HL-60 (cell line): ENCODE results near the gene UGT1A4.

Source experiments
- DNase-seq, 2 experiments: peaks; one replicate each; pipeline ENCODE4 v3.0.0-alpha.2; 2010 to 2020; ENCODE audit warnings: low read depth in 1 of 2, low spot score in 1 of 2
- H3K27ac ChIP-seq: fragments of 250-450 bp; sonication (Bioruptor Pico); replicated peaks from 2 replicates; pipeline ENCODE4 v1.5.1; 2020; ENCODE audit warnings: mild to moderate bottlenecking, moderate library complexity
- H3K27me3 ChIP-seq: fragments of 250-450 bp; sonication (Bioruptor Pico); 2 replicates; pipeline ENCODE4 v1.5.1; 2021; ENCODE audit warnings: mild to moderate bottlenecking, moderate library complexity; ENCODE audit not compliant: insufficient read depth, poor library complexity, severe bottlenecking
- H3K4me3 ChIP-seq: replicated peaks from 2 replicates; pipeline ENCODE4 v1.5.1; 2011; ENCODE audit warnings: mild to moderate bottlenecking, control low read depth, low read length; ENCODE audit not compliant: insufficient read depth
- CTCF ChIP-seq: IDR thresholded peaks from one replicate; pipeline ENCODE4 v1.5.1; 2011; ENCODE audit warnings: low read length, control low read depth, inconsistent platforms; ENCODE audit not compliant: insufficient read depth
- GABPA ChIP-seq: IDR thresholded peaks from 2 replicates; pipeline ENCODE4 v1.6.1; 2012; ENCODE audit warnings: low read depth
- POLR2AphosphoS5 ChIP-seq: IDR thresholded peaks from 2 replicates; pipeline ENCODE4 v1.6.1; 2012; ENCODE audit warnings: low read depth
- REST ChIP-seq: IDR thresholded peaks from 2 replicates; pipeline ENCODE4 v1.6.1; 2012; ENCODE audit warnings: low read depth; ENCODE audit not compliant: insufficient replicate concordance
- SPI1 ChIP-seq: IDR thresholded peaks from 2 replicates; pipeline ENCODE4 v1.6.1; 2012; ENCODE audit warnings: low read depth, mild to moderate bottlenecking, borderline replicate concordance

Gene UGT1A4

GRCh38 chr2:233768076-233768475 lies 49.5 kb downstream of the UGT1A4 start:
- TF ChIP-seq POLR2AphosphoS5, result no peak
- TF ChIP-seq SPI1, result no peak
- no peak for TF ChIP-seq REST
- TF ChIP-seq GABPA, result no peak
- no peak overlapping the region for H3K4me3 ChIP-seq
- DNase-seq, result no peak
- no peaks in the 10 kb centered on the region for H3K27me3 ChIP-seq
- no peak overlapping the region for H3K27ac ChIP-seq

- Histone ChIP-seq H3K27me3 (no peaks in the 10 kb centered on the region), H3K27ac (no peak overlapping the region), H3K4me3 (no peak overlapping the region)
- no peak for TF ChIP-seq GABPA
- no peak for TF ChIP-seq SPI1
- no peak for TF ChIP-seq POLR2AphosphoS5
- no peak for TF ChIP-seq CTCF
- TF ChIP-seq REST, result no peak
- DNase-seq, result no peak
Measured at GRCh38 chr2:233769260-233769659, 50.7 kb downstream of the UGT1A4 start.

- Histone ChIP-seq H3K27me3 (no peaks in the 10 kb centered on the region), H3K4me3 (no peak overlapping the region), H3K27ac (no peak overlapping the region)
- DNase-seq, result no peak
- TF ChIP-seq REST (no peak), POLR2AphosphoS5 (no peak), CTCF (no peak), SPI1 (no peak), GABPA (no peak)
Measured at GRCh38 chr2:233772153-233772552, 53.6 kb downstream of the UGT1A4 start.
